H7 (cell line): ENCODE results near the gene PCK1. TPM values are rescaled to one million over a fixed set of nuclear protein-coding genes. Genes with fewer than 3 reads are reported as not detected.

ENCODE experiments used
- DNase-seq: peaks from one replicate; pipeline ENCODE4 v3.0.0; 2012
- H3K27me3 ChIP-seq: 2 replicates; pipeline ENCODE4 v1.6.0; 2011; ENCODE audit warnings: mild to moderate bottlenecking, low read length; ENCODE audit not compliant: control insufficient read depth, insufficient read depth
- H3K36me3 ChIP-seq: replicated peaks from 2 replicates; pipeline ENCODE4 v1.5.1; 2011; ENCODE audit warnings: low read length; ENCODE audit not compliant: control insufficient read depth, insufficient read depth
- H3K4me3 ChIP-seq: 2 replicates; pipeline ENCODE4 v1.5.1; 2011; ENCODE audit warnings: low read depth, mild to moderate bottlenecking, control low read depth, low read length, moderate library complexity; ENCODE audit not compliant: insufficient read depth
- total RNA-seq: library from RNA; depleted of rRNA; stranded (reverse); fragments of >200 nt; shearing (Covaris generic); gene quantifications from 2 replicates; pipeline ENCODE4 v1.2.3, GENCODE V29; 2014

Gene PCK1
- total RNA-seq, 1 experiment from 2014 or later = not detected

DNA sequence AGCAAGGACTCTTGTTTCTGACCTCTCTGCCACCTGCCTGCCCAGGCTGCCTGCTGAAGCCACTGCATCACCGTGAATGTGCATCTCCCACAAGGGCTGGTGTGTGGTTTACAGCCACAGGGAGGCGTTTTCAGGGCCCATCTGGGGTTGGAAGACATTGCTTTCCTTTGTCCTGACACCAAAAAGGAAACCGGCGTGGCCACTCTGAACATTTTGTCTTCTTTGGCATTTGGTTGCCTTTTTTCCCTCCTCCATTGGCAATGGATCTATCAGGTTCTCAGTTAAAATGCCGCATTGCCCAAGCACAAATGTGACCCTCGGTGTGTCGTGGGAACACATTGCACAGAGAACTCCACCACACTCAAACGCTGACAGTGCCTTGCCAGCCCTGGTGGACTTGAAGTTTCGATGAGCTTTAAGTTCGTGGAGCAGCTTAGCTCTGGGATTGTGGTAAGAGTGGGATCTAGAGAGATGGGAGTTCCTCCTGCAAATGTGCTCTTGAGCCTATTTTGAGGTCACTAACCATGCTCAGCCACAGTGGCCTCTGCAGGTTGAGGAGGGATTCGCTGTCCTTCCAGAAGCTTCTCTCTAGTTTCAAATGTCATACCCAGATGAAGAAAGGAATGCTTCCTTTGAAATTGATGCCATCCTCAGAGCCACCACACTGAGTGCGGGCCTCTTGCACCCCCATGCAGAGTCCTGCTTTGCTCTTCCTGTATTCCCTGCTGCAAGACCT, 14.8 kb upstream of the PCK1 start:
- no peak for DNase-seq

DNA sequence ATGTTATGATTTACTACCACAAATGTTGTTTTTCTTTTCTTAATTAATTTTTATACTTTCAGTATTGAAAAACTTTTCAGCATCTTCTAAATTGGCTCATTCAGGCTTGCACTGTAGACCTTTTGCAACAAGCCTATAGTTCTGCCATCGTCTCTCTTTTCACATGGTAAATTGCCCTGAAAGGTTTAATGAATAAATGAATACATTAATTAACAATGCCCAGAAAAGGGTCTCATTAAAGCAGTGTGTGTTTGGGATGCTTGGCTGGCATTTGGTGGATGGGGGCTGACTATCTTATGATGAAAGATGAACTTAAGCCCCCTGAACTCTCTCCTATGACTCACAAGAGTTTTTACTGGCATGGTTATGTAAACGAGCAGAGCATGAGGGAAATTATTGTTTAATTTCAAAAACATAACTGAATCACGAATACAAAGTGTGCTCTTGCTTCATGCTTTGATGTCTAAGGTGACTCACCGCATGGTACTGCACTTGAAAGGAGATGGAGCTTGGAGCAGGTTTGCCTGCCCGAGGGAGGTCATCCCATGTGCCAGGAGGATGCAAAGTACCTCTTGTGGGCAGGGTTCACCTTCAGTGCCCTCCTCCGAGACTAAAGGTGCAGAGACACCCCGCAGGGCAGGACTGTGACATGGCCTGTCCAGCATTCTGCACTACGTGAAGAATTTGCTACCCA, 13.8 kb upstream of the PCK1 start:
- Histone ChIP-seq H3K27me3 (no peaks in the 10 kb centered on the region), H3K36me3 (no peaks in the 10 kb centered on the region), H3K4me3 (no peak overlapping the region)
- DNase-seq = no peak

More for the DNA sequence above, 14.8 kb upstream of the PCK1 start:
- Histone ChIP-seq H3K27me3 (no peaks in the 10 kb centered on the region), H3K36me3 (no peaks in the 10 kb centered on the region), H3K4me3 (no peak overlapping the region)

DNA sequence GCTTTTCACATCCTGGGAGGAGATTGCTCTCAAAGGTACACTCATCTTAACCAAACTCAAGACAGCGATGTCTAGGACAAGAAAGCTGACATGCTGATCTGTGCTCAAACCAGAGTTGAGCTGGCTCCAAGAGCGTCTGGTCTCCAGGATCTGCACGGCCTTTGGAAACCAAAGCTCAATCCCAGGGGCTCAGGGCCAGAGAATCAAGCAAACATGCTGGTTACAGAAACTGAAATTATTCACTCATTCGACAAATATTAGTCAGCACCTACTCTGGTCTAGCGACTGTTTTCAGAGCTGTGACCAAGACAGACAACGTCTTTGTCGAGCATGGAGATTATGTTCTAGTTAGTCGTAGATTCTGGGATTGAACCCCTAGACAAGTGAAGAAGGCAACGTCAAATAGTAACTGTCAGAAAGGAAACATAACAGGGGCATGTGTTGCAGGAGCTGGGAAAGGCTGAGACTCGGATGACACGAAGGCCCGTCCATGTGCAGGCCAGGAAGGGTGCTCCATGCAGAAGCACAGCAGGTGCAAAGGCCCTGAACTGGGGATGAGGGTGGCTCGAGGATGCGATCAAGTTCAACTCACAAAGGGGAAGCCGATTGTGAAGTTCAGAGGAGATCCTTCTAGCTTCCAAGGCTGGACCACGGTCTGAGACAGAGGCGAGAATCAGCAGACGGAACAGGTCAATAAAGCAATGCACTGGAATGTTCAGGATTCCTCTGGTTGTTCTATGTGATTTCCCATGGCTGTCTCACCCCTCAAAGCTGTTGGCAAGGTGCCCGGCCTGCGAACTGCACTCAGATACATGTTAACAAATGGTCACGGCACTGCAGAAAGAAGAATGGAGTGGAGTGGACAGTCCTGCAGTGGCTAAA, 12.5 kb upstream of the PCK1 start:
- no peak for DNase-seq
- H3K36me3 ChIP-seq = no peaks in the 10 kb centered on the region

DNA sequence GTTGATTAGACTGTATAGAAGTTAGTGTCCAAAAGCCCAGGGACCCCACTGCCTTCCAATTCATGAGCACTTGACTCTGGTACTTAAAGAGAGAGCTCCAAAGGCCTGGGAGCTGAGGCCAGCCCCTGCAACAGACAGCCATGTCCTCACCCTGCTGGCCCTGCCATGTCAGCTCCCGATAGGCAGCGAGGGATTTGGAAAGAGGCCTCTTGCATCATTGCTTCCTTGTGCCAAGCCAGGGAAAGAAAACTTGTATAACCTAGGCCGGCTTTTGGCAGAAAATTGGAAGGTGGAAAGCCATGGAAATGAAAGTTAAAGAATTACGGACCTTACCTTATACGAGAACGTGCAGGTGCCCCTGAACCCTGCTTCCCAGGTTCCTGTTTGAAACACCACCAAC, 8.4 kb upstream of the PCK1 start:
- no peaks in the 10 kb centered on the region for H3K27me3 ChIP-seq

More for the DNA sequence above, 12.5 kb upstream of the PCK1 start:
- Histone ChIP-seq H3K4me3 (no peak overlapping the region), H3K27me3 (no peaks in the 10 kb centered on the region)

DNA sequence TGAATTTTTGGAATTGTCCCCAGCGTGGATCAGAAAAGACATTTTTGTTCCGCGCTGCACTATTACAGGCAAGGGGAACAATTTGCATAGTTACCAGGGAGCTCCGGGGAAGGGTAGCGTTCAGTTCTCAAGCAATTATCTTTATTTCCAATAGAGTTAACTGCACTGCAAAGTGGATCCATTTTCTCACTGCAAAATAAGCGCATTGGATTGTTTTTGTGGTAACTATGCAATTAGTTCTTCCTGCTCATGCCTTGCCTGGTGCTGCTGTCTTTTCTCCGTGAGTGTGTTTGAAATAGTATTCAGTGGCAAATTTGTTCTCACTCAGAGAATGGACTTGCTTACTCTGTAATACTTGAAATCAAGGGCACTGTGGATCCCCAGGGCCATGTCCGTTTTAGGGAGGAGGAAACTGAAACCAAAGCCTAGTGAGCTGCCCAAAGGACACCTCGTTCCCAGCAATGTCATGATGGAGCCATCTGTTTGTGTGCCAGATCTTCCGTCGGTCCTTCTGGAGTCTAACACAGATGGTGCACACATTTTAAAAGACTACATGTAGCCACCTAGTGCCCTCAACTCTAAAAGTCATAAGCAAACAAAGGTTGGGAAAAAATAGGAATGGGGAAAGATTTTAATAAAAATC, 7.4 kb upstream of the PCK1 start:
- Histone ChIP-seq H3K36me3 (no peaks in the 10 kb centered on the region), H3K4me3 (no peak overlapping the region), H3K27me3 (no peaks in the 10 kb centered on the region)
- no peak for DNase-seq

More for the DNA sequence above, 8.4 kb upstream of the PCK1 start:
- DNase-seq = no peak
- Histone ChIP-seq H3K36me3 (no peaks in the 10 kb centered on the region), H3K4me3 (no peak overlapping the region)

DNA sequence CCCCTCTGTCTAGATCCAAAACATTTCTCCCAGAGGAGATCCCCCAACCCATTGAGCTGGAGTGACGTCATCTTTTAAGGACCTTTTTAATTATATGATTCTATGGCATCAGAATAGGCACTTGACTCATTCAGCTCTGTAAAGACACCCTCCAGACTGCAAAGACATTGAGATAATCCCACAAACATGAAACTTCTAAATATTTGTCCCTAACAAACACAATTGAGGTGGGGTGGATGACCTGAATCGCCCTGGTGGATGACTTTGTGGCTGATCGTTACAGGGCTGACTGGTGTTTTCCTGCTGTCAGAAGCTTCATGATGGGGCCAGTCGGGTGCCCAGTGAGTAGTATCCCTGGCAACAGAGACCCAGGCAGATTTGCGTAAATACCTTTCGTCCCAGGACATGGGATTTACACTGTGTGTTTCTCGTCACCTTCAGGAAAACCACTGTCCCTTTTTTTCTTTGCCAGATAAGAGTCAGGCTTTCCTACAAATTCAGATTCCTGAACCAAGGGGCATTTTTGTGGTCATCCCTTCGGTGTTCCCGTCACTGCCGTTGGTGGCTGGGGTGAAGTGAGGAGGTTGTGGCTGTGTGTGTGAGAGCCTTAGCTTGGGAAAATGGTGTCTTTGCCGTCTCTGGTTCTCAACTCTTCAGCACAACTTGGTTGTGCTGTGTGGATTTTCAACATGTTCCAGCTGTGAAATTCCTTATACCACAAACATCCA, 5.3 kb upstream of the PCK1 start:
- Histone ChIP-seq H3K27me3 (no peaks in the 10 kb centered on the region), H3K4me3 (no peak overlapping the region), H3K36me3 (no peaks in the 10 kb centered on the region)
- DNase-seq = no peak

DNA sequence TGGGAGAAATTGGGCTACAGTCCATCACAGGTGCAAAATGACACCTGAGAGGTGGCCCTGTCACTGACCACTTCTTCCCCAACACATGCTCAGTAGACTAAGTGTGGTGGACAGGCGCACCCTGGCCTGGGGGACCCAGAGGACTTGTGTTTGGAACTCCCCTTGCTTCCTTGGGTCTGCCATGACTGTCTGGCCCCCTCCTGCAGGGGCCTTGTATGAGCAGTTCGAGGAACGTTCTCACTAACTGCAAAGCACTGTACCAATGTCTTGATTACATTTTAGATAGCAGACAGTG, 4.0 kb upstream of the PCK1 start:
- Histone ChIP-seq H3K27me3 (no peaks in the 10 kb centered on the region), H3K36me3 (no peaks in the 10 kb centered on the region), H3K4me3 (no peak overlapping the region)
- no peak for DNase-seq

DNA sequence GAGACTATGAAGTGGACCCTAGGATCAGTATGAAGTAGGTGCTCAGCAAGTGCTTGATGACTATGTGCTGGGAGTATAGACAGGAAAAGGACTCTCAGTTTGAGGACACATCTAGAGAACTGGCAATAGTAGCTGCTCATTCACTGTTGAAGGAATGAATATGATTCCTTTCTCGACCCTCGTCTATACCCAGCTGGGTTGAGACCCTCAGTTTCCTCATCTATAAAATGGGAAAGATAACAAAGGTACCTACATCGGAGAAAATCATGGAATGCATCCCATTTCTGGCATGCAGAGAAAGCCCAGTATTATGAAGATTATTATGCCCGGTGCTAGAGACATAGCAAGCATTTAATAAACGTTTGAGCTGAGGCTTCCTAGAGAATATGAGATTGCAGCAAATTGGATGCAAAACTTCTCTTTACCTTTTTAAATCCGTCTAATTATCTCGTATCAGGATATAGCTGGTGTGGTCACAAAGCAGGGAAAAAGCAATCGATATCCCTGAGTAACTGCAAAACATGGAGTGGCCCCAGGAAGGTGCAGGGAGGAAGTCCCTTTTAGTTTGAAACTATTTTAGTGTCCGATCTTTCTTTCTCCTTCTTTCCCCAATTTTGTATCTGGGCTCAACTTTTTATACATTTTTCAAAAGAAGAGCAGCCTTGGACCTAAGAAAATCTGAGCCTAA, 2.8 kb upstream of the PCK1 start:
- H3K4me3 ChIP-seq = no peak overlapping the region
- H3K36me3 ChIP-seq = no peaks in the 10 kb centered on the region
- no peak for DNase-seq
- no peaks in the 10 kb centered on the region for H3K27me3 ChIP-seq

DNA sequence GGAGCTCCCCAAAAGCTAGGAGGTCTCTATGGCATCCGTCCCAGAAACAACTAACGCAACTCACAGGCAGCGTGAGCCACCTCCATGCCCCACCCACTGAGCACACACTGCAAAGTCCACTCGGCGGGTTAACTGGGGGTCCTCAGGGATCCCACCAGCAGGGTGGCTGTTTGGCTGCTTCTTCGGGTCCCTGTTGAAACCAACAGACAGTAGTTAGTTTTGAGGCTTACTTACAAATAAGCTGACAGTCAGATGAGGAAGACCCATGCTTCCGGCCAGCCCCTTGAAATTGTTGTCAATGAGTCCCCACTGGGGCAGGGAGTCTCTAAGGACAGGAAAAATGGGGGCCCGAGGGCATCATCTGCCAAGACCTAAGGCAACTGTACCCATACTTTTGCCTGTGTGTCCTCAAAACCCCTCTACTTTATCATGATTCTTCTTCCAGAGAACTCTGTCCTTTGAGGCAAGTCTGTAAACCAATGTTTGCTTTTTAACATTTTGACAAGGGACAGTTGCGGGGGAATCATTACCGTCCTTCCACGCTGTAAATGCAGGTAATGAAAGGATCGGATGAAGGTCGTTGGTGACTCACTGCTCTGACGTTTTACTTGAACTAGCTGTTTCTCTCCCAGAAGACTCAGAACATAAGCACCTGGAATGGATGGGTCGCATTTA, 2.2 kb upstream of the PCK1 start:
- Histone ChIP-seq H3K36me3 (no peaks in the 10 kb centered on the region), H3K4me3 (no peak overlapping the region), H3K27me3 (no peaks in the 10 kb centered on the region)
- no peak for DNase-seq

DNA sequence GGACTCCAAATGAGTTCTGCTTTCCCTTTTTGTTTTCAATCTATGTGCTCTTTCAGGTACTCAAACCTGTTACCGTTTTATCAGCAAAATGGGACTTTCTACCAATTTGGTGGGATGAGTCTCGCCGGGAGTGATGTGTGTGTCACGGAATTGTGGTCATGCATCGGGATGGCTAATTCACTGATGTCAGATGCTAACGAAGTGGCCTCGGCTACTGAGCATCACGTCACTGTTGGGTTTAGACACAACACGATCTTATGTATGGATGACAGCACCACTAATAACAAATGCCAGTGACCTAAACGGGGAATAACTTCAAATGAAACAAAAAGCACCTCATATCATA, 1.6 kb upstream of the PCK1 start:
- H3K36me3 ChIP-seq = no peaks in the 10 kb centered on the region
- DNase-seq = no peak
- no peak overlapping the region for H3K4me3 ChIP-seq
- H3K27me3 ChIP-seq = no peaks in the 10 kb centered on the region

DNA sequence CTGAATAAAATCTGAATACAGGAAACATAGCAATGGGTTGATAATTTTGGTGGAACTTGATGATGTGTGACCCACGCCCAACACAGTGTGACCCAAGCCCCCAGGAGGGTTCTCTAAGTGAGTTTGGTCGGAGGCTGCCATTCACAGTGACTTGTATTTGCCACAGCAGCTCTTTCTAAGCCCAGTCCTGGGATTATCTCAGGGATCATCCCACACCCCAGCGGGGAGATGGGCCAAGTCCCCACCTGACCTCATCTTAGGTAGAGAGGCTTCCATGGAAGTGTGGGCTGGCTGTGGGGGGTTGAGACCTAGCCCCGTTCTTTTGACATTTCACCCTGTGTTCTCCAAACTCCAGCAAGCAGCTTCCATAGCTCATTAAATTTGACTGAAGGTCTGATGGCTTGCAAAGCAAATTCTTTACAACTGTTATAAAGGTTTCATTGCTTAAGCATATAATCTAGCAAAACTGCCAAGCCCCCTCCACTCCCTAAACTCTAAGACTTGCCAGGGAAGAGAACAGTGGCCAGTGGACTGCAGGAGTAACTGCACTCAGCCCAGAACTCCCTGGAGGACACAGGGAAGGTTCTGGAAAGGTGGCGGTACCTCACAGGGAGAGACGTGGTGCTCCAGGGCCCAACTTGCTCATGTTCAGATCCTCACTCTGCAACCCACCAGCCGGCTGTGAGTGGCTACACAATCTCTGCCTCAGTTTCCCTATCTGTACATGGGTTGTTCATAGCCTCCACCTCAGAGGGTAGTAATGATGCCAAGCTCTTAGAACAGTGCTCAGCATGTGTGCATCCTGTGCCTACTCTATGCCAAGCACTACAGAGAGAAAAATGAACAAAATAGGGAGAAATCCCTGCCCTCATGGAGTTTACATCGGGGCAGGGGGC, 1.0 kb upstream of the PCK1 start:
- Histone ChIP-seq H3K36me3 (no peaks in the 10 kb centered on the region), H3K4me3 (no peak overlapping the region), H3K27me3 (no peaks in the 10 kb centered on the region)
- no peak for DNase-seq

DNA sequence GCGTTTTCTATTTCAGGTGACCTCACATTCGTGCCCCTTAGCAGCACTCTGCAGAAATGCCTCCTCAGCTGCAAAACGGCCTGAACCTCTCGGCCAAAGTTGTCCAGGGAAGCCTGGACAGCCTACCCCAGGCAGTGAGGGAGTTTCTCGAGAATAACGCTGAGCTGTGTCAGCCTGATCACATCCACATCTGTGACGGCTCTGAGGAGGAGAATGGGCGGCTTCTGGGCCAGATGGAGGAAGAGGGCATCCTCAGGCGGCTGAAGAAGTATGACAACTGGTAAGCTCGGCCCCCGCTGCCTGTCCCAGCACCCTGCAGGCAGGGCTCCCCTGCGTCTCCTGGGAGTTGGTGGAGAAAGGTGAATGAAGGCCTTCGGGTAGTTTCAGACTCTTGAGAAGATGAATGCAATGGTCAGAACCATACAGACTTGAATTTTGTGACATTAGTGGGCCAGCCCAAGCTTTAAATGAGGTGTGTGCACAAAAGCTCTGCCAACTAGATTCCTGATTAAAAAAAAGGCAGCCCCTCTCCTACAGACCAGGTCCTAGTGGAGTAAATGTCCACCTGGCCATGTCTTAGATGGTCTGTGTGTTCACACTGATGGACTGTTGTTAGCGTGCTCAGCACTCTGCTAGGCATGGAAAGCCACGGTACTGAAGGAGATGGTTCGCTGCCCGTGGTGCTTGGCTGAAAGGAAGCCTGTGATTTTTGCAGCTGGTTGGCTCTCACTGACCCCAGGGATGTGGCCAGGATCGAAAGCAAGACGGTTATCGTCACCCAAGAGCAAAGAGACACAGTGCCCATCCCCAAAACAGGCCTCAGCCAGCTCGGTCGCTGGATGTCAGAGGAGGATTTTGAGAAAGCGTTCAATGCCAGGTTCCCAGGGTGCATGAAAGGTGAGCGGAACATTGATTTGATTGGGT, 708 bp downstream of the PCK1 start:
- Histone ChIP-seq H3K4me3 (no peak overlapping the region), H3K36me3 (no peaks in the 10 kb centered on the region), H3K27me3 (no peaks in the 10 kb centered on the region)
- no peak for DNase-seq
